H1 (cell line): Measurements from ENCODE around the gene PTPN1. TPM values are rescaled to one million over a fixed set of nuclear protein-coding genes. Genes with fewer than 3 reads are reported as not detected.

Source experiments
- CTCF ChIA-PET: fragments of 300-600 bp; sonication (Branson Sonifier 250); formaldehyde crosslinking; loops from one replicate; lab custom pipeline; 2021; ENCODE audit not compliant: partially characterized antibody; lab: Charles Lee
- POLR2A ChIA-PET: fragments of 300-600 bp; sonication (Branson Sonifier 250); formaldehyde crosslinking; loops from one replicate; lab custom pipeline; 2021; ENCODE audit warnings: inconsistent platforms; ENCODE audit not compliant: partially characterized antibody; lab: Charles Lee
- DNase-seq, 2 experiments: peaks; one replicate each; pipeline versions ENCODE4 v3.0.0 to v3.0.0-alpha.2; 2010 to 2022; ENCODE audit warnings: low spot score in 2 of 2, low read depth in 1 of 2, mixed read lengths in 1 of 2
- FAIRE-seq: peaks from 2 replicates; lab custom pipeline; 2011; peaks lifted over from hg19 to GRCh38; lab: Jason Lieb, UNC
- H2AFZ ChIP-seq: 2 replicates; pipeline ENCODE4 v1.8.1; 2012; ENCODE audit warnings: low read length, inconsistent platforms
- H2AK5ac ChIP-seq: 2 replicates; pipeline ENCODE4 v1.6.1; 2013; ENCODE audit warnings: low read depth, low read length
- H2BK120ac ChIP-seq: replicated peaks from 2 replicates; pipeline ENCODE3; 2013; ENCODE audit warnings: low read depth, low read length, inconsistent platforms
- H2BK12ac ChIP-seq: 2 replicates; pipeline ENCODE4 v1.6.1; 2013; ENCODE audit warnings: low read depth, low read length
- H2BK15ac ChIP-seq: 2 replicates; pipeline ENCODE4 v1.6.1; 2013; ENCODE audit warnings: low read length
- H2BK20ac ChIP-seq: 2 replicates; pipeline ENCODE4 v1.6.1; 2013; ENCODE audit warnings: low read length
- H2BK5ac ChIP-seq: 2 replicates; pipeline ENCODE4 v1.6.1; 2013; ENCODE audit warnings: low read depth, low read length
- H3K14ac ChIP-seq: 2 replicates; pipeline ENCODE4 v1.6.1; 2013; ENCODE audit warnings: inconsistent platforms; ENCODE audit not compliant: insufficient read length
- H3K18ac ChIP-seq: 2 replicates; pipeline ENCODE4 v1.6.1; 2013; ENCODE audit warnings: low read length; ENCODE audit errors: extremely low read depth
- H3K23ac ChIP-seq: 2 replicates; pipeline ENCODE4 v1.6.1; 2013; ENCODE audit warnings: inconsistent platforms; ENCODE audit not compliant: insufficient read length
- H3K23me2 ChIP-seq: 2 replicates; pipeline ENCODE4 v1.6.1; 2013; ENCODE audit warnings: low read depth, low read length
- H3K27ac ChIP-seq: 2 replicates; pipeline ENCODE4 v1.6.1; 2011; ENCODE audit warnings: low read depth, low read length, inconsistent platforms
- H3K27me3 ChIP-seq, 4 experiments: replicated peaks in 1 of 4; 1 replicate in 1 of 4; 2 replicates in 3 of 4; pipeline versions ENCODE4 v1.6.1 to v1.8.1; 2011 to 2013; ENCODE audit warnings: low read length in 3 of 4, mild to moderate bottlenecking in 3 of 4, inconsistent platforms in 2 of 4, mixed read lengths in 2 of 4, moderate library complexity in 1 of 4; ENCODE audit not compliant: control insufficient read depth in 3 of 4, insufficient read depth in 3 of 4; ENCODE audit errors: extremely low read depth in 1 of 4
- H3K36me3 ChIP-seq, 4 experiments: 2 replicates each; pipeline versions ENCODE4 v1.6.1 to v1.8.1; 2011 to 2013; ENCODE audit warnings: mild to moderate bottlenecking in 4 of 4, low read length in 3 of 4, moderate library complexity in 2 of 4, control low read depth in 1 of 4, inconsistent platforms in 1 of 4; ENCODE audit not compliant: insufficient read depth in 4 of 4, control insufficient read depth in 2 of 4
- H3K4ac ChIP-seq: replicated peaks from 2 replicates; pipeline ENCODE3; 2013; ENCODE audit warnings: low read length, low read depth, mixed read lengths, inconsistent platforms; ENCODE audit not compliant: insufficient read length
- H3K4me1 ChIP-seq, 4 experiments: replicated peaks in 1 of 4; 1 replicate in 1 of 4; 2 replicates in 3 of 4; pipeline versions ENCODE4 v1.6.1 to v1.8.1; 2011 to 2013; ENCODE audit warnings: low read length in 3 of 4, inconsistent platforms in 2 of 4, mixed read lengths in 1 of 4; ENCODE audit not compliant: insufficient read depth in 4 of 4, control insufficient read depth in 3 of 4
- H3K4me2 ChIP-seq, 2 experiments: 2 replicates each; pipeline versions ENCODE4 v1.6.1 to v1.8.1; 2011 to 2013; ENCODE audit warnings: low read depth in 2 of 2, low read length in 2 of 2, control low read depth in 1 of 2, inconsistent platforms in 1 of 2, mild to moderate bottlenecking in 1 of 2; ENCODE audit not compliant: insufficient read depth in 1 of 2
- H3K4me3 ChIP-seq, 4 experiments: fragments of 200-600, 300-600 bp in 1 of 4; sonication (generic), shearing (Covaris generic), sonication (Bioruptor Twin) in 1 of 4; 2 replicates each; pipeline versions ENCODE4 v1.5.1 to v1.8.1; 2011 to 2016; ENCODE audit warnings: low read length in 4 of 4, low read depth in 3 of 4, control low read depth in 2 of 4, inconsistent platforms in 2 of 4, mild to moderate bottlenecking in 2 of 4, mixed read lengths in 1 of 4, moderate library complexity in 1 of 4; ENCODE audit not compliant: insufficient read depth in 2 of 4; ENCODE audit errors: extremely low read depth in 1 of 4
- H3K56ac ChIP-seq: replicated peaks from 2 replicates; pipeline ENCODE3; 2013; ENCODE audit warnings: low read depth, mild to moderate bottlenecking, mixed read lengths, low read length, inconsistent platforms; ENCODE audit not compliant: insufficient read length
- H3K79me1 ChIP-seq: 2 replicates; pipeline ENCODE4 v1.6.1; 2013; ENCODE audit warnings: low read depth, low read length, control low read depth
- H3K79me2 ChIP-seq, 2 experiments: 2 replicates each; pipeline versions ENCODE4 v1.6.1 to v1.8.1; 2012 to 2013; ENCODE audit warnings: low read length in 2 of 2, mild to moderate bottlenecking in 2 of 2, inconsistent platforms in 1 of 2; ENCODE audit not compliant: insufficient read depth in 2 of 2, control insufficient read depth in 1 of 2
- H3K9ac ChIP-seq, 4 experiments: replicated peaks in 1 of 4; 1 replicate in 1 of 4; 2 replicates in 3 of 4; pipeline versions ENCODE4 v1.6.1 to v1.8.1; 2011 to 2013; ENCODE audit warnings: low read depth in 3 of 4, low read length in 3 of 4, control low read depth in 2 of 4, mild to moderate bottlenecking in 2 of 4, moderate library complexity in 2 of 4, inconsistent platforms in 1 of 4; ENCODE audit errors: extremely low read depth in 1 of 4
- H3K9me3 ChIP-seq, 2 experiments: 2 replicates each; pipeline versions ENCODE4 v1.6.1 to v1.8.1; 2012 to 2013; ENCODE audit warnings: mild to moderate bottlenecking in 2 of 2, moderate library complexity in 2 of 2, control low read depth in 1 of 2, inconsistent platforms in 1 of 2, low read depth in 1 of 2, low read length in 1 of 2, mixed read lengths in 1 of 2; ENCODE audit not compliant: insufficient read depth in 2 of 2
- H4K20me1 ChIP-seq, 2 experiments: replicated peaks in 1 of 2; 2 replicates each; pipeline versions ENCODE3 to v1.8.1; 2011 to 2013; ENCODE audit warnings: inconsistent platforms in 2 of 2, low read length in 2 of 2, mild to moderate bottlenecking in 1 of 2; ENCODE audit not compliant: insufficient read depth in 2 of 2, control insufficient read depth in 1 of 2
- H4K5ac ChIP-seq: 2 replicates; pipeline ENCODE4 v1.6.1; 2013; ENCODE audit warnings: low read length, low read depth, mixed read lengths, inconsistent platforms; ENCODE audit not compliant: insufficient read length
- H4K8ac ChIP-seq: 2 replicates; pipeline ENCODE4 v1.8.0; 2013; ENCODE audit warnings: mild to moderate bottlenecking, moderate library complexity, low read length, inconsistent platforms; ENCODE audit not compliant: insufficient read depth; ENCODE audit errors: extremely low read depth
- H4K91ac ChIP-seq: replicated peaks from 2 replicates; pipeline ENCODE3; 2013; ENCODE audit warnings: low read length, mixed read lengths, inconsistent platforms; ENCODE audit not compliant: insufficient read length
- CEBPB ChIP-seq: IDR thresholded peaks from 2 replicates; pipeline ENCODE4 v1.6.1; 2012; ENCODE audit warnings: low read depth, low read length
- CHD1 ChIP-seq: IDR thresholded peaks from 2 replicates; pipeline ENCODE4 v1.6.1; 2012; ENCODE audit warnings: low read depth, low read length, improper control_type of control experiment
- CREB1 ChIP-seq: IDR thresholded peaks from 2 replicates; pipeline ENCODE4 v1.6.1; 2012; ENCODE audit warnings: inconsistent platforms
- RFX5 ChIP-seq: IDR thresholded peaks from 2 replicates; pipeline ENCODE4 v1.6.1; 2011; ENCODE audit warnings: low read depth, low read length, improper control_type of control experiment, borderline replicate concordance
- SIX5 ChIP-seq: IDR thresholded peaks from 2 replicates; pipeline ENCODE4 v1.6.1; 2011; ENCODE audit warnings: mild to moderate bottlenecking, low read depth, low read length
- SP1 ChIP-seq: IDR thresholded peaks from 2 replicates; pipeline ENCODE4 v1.6.1; 2011; ENCODE audit warnings: low read depth, low read length
- TAF7 ChIP-seq: optimal IDR thresholded peaks from 2 replicates; pipeline ENCODE3; 2011; ENCODE audit warnings: low read depth, mild to moderate bottlenecking, inconsistent platforms, low read length, moderate library complexity, borderline replicate concordance
- YY1 ChIP-seq: IDR thresholded peaks from 2 replicates; pipeline ENCODE4 v1.6.1; 2011; ENCODE audit warnings: low read depth, mild to moderate bottlenecking, low read length
- WGBS, 2 experiments: shearing (Covaris generic) in 1 of 2; methylation state at CpG; one replicate each; pipeline versions ENCODE4 v1.1.6 to v1.1.7; 2013 to 2015; ENCODE audit warnings: low lambda C conversion rate in 2 of 2, mixed read lengths in 2 of 2, inconsistent platforms in 1 of 2, low coverage in 1 of 2, missing lambda C conversion rate in 1 of 2; ENCODE audit not compliant: insufficient replicate concordance in 2 of 2, insufficient coverage in 1 of 2, insufficient read length in 1 of 2; ENCODE audit errors: extremely low coverage in 1 of 2, missing lambda C conversion rate in 1 of 2; 5-methylcytosine and 5-hydroxymethylcytosine counted together
- polyA plus RNA-seq, 7 experiments: library from polyadenylated mRNA; depleted of rRNA in 3 of 7; stranded (reverse) in 5 of 7; unstranded in 2 of 7; fragments of >200 nt in 5 of 7; fragments of 200-250 nt in 2 of 7; gene quantifications; 1 replicate in 5 of 7; 2 replicates in 1 of 7; 4 replicates in 1 of 7; pipeline versions ENCODE4 v1.2.1 to v1.2.3, GENCODE V29; 2011 to 2013; ENCODE audit warnings: missing spikeins in 2 of 7, mixed read lengths in 2 of 7
- total RNA-seq: library from RNA; stranded (reverse); fragmentation: NEBNext Ultra II Directional; extraction: Animal tissue kit (Norgen Biotek cat#: 25700); gene quantifications from 2 replicates; pipeline ENCODE4 v1.2.1, GENCODE V29; 2021
- TF ChIP-seq, protein P1 (sequence below): IDR thresholded peaks from 2 replicates; pipeline ENCODE4 v1.6.1; 2012; ENCODE audit warnings: inconsistent platforms
- TF ChIP-seq, protein P2 (sequence below): IDR thresholded peaks from 2 replicates; pipeline ENCODE4 v1.6.1; 2011; ENCODE audit warnings: low read length, improper control_type of control experiment
- TF ChIP-seq, protein P3 (sequence below): IDR thresholded peaks from 2 replicates; pipeline ENCODE4 v1.6.1; 2011; ENCODE audit warnings: low read depth, mild to moderate bottlenecking, low read length; ENCODE audit not compliant: insufficient read depth

PTPN1 gene
- total and polyA plus RNA-seq, 2 of the 8 experiments (the other 6 are each of a cell fraction or from before 2014, with no cell fraction given), result 18.6 to 32.1 TPM

DNA sequence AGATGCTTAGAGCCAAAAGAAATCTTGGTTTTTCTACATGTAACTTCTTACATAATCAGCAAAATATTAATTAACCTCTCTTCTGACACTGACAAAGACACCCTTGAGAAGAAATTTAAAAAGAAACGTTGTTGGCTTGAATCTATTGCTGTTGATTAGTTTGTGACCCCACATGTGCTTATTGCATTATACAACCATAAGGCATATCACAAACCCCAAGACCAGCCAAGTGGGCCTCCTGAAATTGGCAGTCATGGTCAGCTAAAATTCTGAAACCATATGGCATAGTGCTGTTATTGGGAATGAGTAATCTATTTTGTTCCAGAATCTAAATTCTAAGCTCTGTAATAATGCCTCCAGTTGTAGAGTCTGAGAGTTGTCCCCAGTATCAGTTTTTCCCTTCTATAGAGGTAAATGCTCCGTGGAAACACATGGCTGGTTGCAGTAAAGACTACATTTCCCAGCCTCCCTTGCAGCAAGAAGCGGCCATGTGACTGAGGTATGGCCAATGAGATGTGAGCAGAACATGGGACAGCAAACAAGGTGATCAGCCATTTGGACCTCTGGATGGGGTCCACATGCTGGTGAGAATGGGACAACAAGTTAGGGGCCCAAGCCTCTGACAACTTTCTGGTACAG lies 42.3 kb upstream of the PTPN1 start:
- H3K14ac ChIP-seq, result no peak overlapping the region
- no peak overlapping the region for H4K8ac ChIP-seq
- no peak overlapping the region for H3K4me2 ChIP-seq
- H3K9ac ChIP-seq, result no peak overlapping the region
- no peak overlapping the region for H4K91ac ChIP-seq
- POLR2A ChIA-PET, result interaction anchor here (0.9 kb wide), 1 partner anchor 276 kb away, joined by 3 read pairs; no protein-coding TSS in a partner anchor
- no peaks in the 10 kb centered on the region for H3K23me2 ChIP-seq
- DNase-seq (no peak), FAIRE-seq (no peak)
- no peak overlapping the region for H2BK5ac ChIP-seq
- H3K18ac ChIP-seq, result no peak overlapping the region
- no peaks in the 10 kb centered on the region for H4K20me1 ChIP-seq
- no peaks in the 10 kb centered on the region for H3K27me3 ChIP-seq
- H3K4me3 ChIP-seq, result no peak overlapping the region
- no peak overlapping the region for H2BK120ac ChIP-seq
- H2AFZ ChIP-seq, result no peak overlapping the region
- H3K27ac ChIP-seq, result no peak overlapping the region
- no peak overlapping the region for H4K5ac ChIP-seq
- H3K79me2 ChIP-seq, result no peaks in the 10 kb centered on the region
- no peaks in the 10 kb centered on the region for H3K9me3 ChIP-seq
- H3K4ac ChIP-seq, result no peak overlapping the region
- no peak overlapping the region for H3K56ac ChIP-seq
- no peak overlapping the region for H2BK20ac ChIP-seq
- H2AK5ac ChIP-seq, result no peak overlapping the region
- H3K4me1 ChIP-seq, result no peaks in the 10 kb centered on the region
- no peak overlapping the region for H3K23ac ChIP-seq
- H2BK15ac ChIP-seq, result no peak overlapping the region
- H3K36me3 ChIP-seq, result no peaks in the 10 kb centered on the region
- TF ChIP-seq CEBPB (no peak), SIX5 (peak; percentile 83), TAF7 (no peak), CREB1 (0 out of 2 replicates have a peak, but pooled peaks have one; percentile 15), YY1 (peak; percentile 88), SP1 (peak; percentile 63; the same call in 1 of the 2 replicates), CHD1 (no peak), RFX5 (no peak)
- TF ChIP-seq, protein P1, sequence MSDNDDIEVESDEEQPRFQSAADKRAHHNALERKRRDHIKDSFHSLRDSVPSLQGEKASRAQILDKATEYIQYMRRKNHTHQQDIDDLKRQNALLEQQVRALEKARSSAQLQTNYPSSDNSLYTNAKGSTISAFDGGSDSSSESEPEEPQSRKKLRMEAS, result peak; percentile 76
- TF ChIP-seq, protein P2, sequence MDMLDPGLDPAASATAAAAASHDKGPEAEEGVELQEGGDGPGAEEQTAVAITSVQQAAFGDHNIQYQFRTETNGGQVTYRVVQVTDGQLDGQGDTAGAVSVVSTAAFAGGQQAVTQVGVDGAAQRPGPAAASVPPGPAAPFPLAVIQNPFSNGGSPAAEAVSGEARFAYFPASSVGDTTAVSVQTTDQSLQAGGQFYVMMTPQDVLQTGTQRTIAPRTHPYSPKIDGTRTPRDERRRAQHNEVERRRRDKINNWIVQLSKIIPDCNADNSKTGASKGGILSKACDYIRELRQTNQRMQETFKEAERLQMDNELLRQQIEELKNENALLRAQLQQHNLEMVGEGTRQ, result peak; percentile 93
- TF ChIP-seq, protein P3, sequence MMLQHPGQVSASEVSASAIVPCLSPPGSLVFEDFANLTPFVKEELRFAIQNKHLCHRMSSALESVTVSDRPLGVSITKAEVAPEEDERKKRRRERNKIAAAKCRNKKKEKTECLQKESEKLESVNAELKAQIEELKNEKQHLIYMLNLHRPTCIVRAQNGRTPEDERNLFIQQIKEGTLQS, result peak; percentile 89
- TF ChIP-seq, all 59 proteins: peak for 7
- no peak overlapping the region for H2BK12ac ChIP-seq
- CTCF ChIA-PET, result interaction anchor here (1.1 to 1.5 kb wide), 6 partner anchors 11 to 274 kb away, joined by 3 to 5 read pairs (median 4); no protein-coding TSS in a partner anchor
- WGBS, 2 experiments, result 79% methylated on average over 3 of the region's 3 CpGs; no CpG with 5 or more reads in 1 of the 2 experiments
- H3K79me1 ChIP-seq, result no peaks in the 10 kb centered on the region
